Liver (tissue), 9 donors: Measurements from ENCODE around the gene ACSL6. TPM values are rescaled to one million over a fixed set of nuclear protein-coding genes. Genes with fewer than 3 reads are reported as not detected.

ENCODE experiments used
- DNase-seq: peaks from one replicate; pipeline ENCODE4 v3.0.0-alpha.2; 2017; ENCODE audit warnings: low spot score
- H3K27ac ChIP-seq, 2 donors: one replicate each; pipeline ENCODE4 v1.7.0; 2013; ENCODE audit warnings: inconsistent platforms in 2 of 2, low read length in 2 of 2, control low read depth in 1 of 2, low read depth in 1 of 2, mild to moderate bottlenecking in 1 of 2
- H3K27me3 ChIP-seq, 4 donors: one replicate each; pipeline versions ENCODE4 v1.6.1 to v1.7.0; 2013; ENCODE audit warnings: low read length in 3 of 4, inconsistent platforms in 1 of 4, mild to moderate bottlenecking in 1 of 4, moderate library complexity in 1 of 4; ENCODE audit not compliant: control insufficient read depth in 4 of 4, insufficient read depth in 4 of 4
- H3K36me3 ChIP-seq, 4 donors: one replicate each; pipeline versions ENCODE4 v1.6.1 to v1.7.0; 2013; ENCODE audit warnings: low read length in 3 of 4, mild to moderate bottlenecking in 3 of 4, low read depth in 1 of 4, moderate library complexity in 1 of 4; ENCODE audit not compliant: control insufficient read depth in 4 of 4, insufficient read depth in 3 of 4
- H3K4me1 ChIP-seq, 4 donors: one replicate each; pipeline versions ENCODE4 v1.6.1 to v1.7.0; 2013; ENCODE audit warnings: low read length in 3 of 4, mild to moderate bottlenecking in 3 of 4, moderate library complexity in 1 of 4; ENCODE audit not compliant: control insufficient read depth in 4 of 4, insufficient read depth in 4 of 4
- H3K4me3 ChIP-seq, 3 donors: one replicate each; pipeline versions ENCODE4 v1.6.1 to v1.7.0; 2013; ENCODE audit warnings: low read length in 3 of 3, control low read depth in 1 of 3, low read depth in 1 of 3, mild to moderate bottlenecking in 1 of 3
- H3K9ac ChIP-seq, 2 donors: one replicate each; pipeline ENCODE4 v1.7.0; 2013; ENCODE audit warnings: low read length in 2 of 2, mild to moderate bottlenecking in 2 of 2, moderate library complexity in 2 of 2, control low read depth in 1 of 2, low read depth in 1 of 2
- H3K9me3 ChIP-seq, 4 donors: one replicate each; pipeline versions ENCODE4 v1.6.1 to v1.7.0; 2013; ENCODE audit warnings: low read length in 3 of 4; ENCODE audit not compliant: control insufficient read depth in 4 of 4
- FOXA1 ChIP-seq: IDR thresholded peaks from 2 replicates; pipeline ENCODE4 v1.6.1; 2016; ENCODE audit warnings: antibody characterized with exemption
- HNF4A ChIP-seq, 2 donors: conservative IDR thresholded peaks; 2 replicates each; pipeline ENCODE4 v1.6.1; 2016; ENCODE audit warnings: antibody characterized with exemption in 2 of 2, mild to moderate bottlenecking in 2 of 2
- REST ChIP-seq: IDR thresholded peaks from 2 replicates; pipeline ENCODE4 v1.6.1; 2016; ENCODE audit warnings: antibody characterized with exemption, mild to moderate bottlenecking
- RXRA ChIP-seq, 2 donors: IDR thresholded peaks; 2 replicates each; pipeline ENCODE4 v1.6.1; 2017 to 2018; ENCODE audit warnings: antibody characterized with exemption in 2 of 2, mild to moderate bottlenecking in 1 of 2
- TAF1 ChIP-seq: conservative IDR thresholded peaks from 2 replicates; pipeline ENCODE4 v1.6.1; 2016; ENCODE audit warnings: antibody characterized with exemption, mild to moderate bottlenecking
- WGBS: extraction: QIAGEN DNeasy Blood & Tissue Kit; methylation state at CpG from one replicate; pipeline ENCODE4 v1.1.7; 2013; 5-methylcytosine and 5-hydroxymethylcytosine counted together
- polyA plus RNA-seq, 2 donors: library from polyadenylated mRNA; stranded (reverse) in 1 of 2; unstranded in 1 of 2; fragments of 200-250 nt in 1 of 2; fragments of >200 nt in 1 of 2; fragmentation: Nextera tagmentation in 1 of 2; extraction: Ambion mirVana in 1 of 2; gene quantifications; one replicate each; pipeline versions ENCODE4 v1.2.1 to v1.2.3, GENCODE V29; 2013 to 2015
- total RNA-seq, 2 donors: library from RNA; depleted of rRNA; stranded (reverse); fragments of >200 nt; gene quantifications; one replicate each; pipeline ENCODE4 v1.2.3, GENCODE V29; 2014
- donor health status: healthy.
- donor health status: healthy.
- donor health status: healthy.
- donor health status: healthy.
- donor health status: healthy.

Gene ACSL6
- total and polyA plus RNA-seq, 4 donors = 0.89 to 129 (median 4.6) TPM

GRCh38 chr5:131999041-131999440 is 12.4 kb downstream of the ACSL6 start:
- TF ChIP-seq RXRA (IDR thresholded peaks at IDR 0.05) (no peak), HNF4A (conservative IDR thresholded peaks at IDR 0.05) (no peak), TAF1 (no peak), REST (no peak)
- no peak overlapping the region for H3K9ac ChIP-seq
- DNase-seq = no peak
- H3K27me3 ChIP-seq = no peaks in the 10 kb centered on the region
- no peak overlapping the region for H3K4me3 ChIP-seq
- 94% methylated on average over 2 of the region's 2 CpGs for WGBS
- H3K27ac ChIP-seq = no peak overlapping the region
- no peaks in the 10 kb centered on the region for H3K9me3 ChIP-seq
- H3K36me3 ChIP-seq = no peaks in the 10 kb centered on the region
- peaks cover 6 to 21% (median 16%) of the 10 kb centered on the region in 4 donors for H3K4me1 ChIP-seq

GRCh38 chr5:131998431-131999040 is 12.9 kb downstream of the ACSL6 start:
- Histone ChIP-seq H3K27ac (no peak overlapping the region), H3K36me3 (no peaks in the 10 kb centered on the region), H3K27me3 (no peaks in the 10 kb centered on the region), H3K9ac (no peak overlapping the region), H3K4me3 (no peak overlapping the region), H3K9me3 (no peaks in the 10 kb centered on the region), H3K4me1 (peaks cover 6 to 21% (median 16%) of the 10 kb centered on the region in 4 donors)
- TF ChIP-seq HNF4A (conservative IDR thresholded peaks at IDR 0.05) (peak in 1 of 2 donors; percentile 46), TAF1 (no peak)
- 81% methylated on average over 4 of the region's 4 CpGs for WGBS
- DNase-seq = no peak

GRCh38 chr5:131997727-131998117 is 13.7 kb downstream of the ACSL6 start:
- H3K4me1 ChIP-seq = peaks cover 6 to 21% (median 16%) of the 10 kb centered on the region in 4 donors
- 96% methylated on average over 3 of the region's 3 CpGs for WGBS
- H3K4me3 ChIP-seq = no peak overlapping the region
- H3K27ac ChIP-seq = no peak overlapping the region
- DNase-seq = no peak
- H3K36me3 ChIP-seq = no peaks in the 10 kb centered on the region
- TF ChIP-seq FOXA1 (no peak), REST (no peak), TAF1 (no peak)
- H3K27me3 ChIP-seq = no peaks in the 10 kb centered on the region
- H3K9ac ChIP-seq = no peak overlapping the region
- H3K9me3 ChIP-seq = no peaks in the 10 kb centered on the region
